ENCODE results near the gene SPRED2.

SPRED2 gene, protein sequence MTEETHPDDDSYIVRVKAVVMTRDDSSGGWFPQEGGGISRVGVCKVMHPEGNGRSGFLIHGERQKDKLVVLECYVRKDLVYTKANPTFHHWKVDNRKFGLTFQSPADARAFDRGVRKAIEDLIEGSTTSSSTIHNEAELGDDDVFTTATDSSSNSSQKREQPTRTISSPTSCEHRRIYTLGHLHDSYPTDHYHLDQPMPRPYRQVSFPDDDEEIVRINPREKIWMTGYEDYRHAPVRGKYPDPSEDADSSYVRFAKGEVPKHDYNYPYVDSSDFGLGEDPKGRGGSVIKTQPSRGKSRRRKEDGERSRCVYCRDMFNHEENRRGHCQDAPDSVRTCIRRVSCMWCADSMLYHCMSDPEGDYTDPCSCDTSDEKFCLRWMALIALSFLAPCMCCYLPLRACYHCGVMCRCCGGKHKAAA

DNA sequence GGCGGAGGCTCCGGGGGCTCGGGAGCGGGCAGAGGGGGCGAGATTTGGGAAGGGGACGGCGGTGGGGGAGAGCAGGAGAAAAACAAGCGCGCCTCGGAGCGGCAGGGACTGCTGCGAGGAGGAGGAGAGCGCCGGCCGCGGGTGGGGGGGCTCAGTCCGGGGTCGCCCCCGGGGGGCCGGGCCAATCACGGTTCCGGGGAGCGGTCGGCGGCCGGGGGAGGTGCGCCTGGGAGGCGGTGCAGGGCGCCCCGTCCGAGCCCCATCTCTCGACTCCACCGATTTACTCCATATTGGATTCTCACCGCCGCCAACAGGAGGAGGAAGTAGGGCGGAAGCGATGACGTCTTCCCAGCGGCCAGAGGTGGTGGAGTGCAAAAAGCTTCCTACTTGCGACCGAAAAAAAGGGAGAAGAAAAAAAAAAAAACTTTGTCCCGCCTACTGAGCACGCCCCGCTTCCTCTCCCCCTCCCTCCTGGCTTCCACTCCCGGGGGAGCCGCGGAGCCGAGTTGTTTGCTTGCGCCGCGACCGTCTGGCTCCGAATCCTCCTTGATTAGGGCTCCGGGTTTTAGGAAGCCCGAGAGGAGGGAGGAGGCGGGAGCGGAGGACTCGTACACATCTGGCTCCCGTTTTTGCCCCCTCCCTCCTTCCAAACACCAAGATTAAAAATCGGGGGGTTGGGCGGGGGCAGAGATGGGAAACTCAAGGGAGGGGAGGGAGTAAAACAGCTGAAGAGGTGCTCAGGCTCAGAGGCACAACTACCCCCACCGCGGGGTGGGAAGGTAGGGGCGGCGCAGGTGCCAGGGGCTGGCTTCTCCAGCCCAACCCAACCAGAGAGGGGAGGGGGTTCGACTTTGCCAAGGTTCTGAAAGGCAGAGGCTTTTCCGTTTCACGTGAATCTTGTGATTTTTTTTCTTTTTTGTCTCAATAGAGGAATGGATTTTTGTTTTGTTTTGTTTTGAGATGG is at the start of gene SPRED2:
TSS of gene SPRED2 (minus strand) at position 373 of the 964 bp plus-strand sequence. CDS start 612 bp downstream, outside the sequence.
- DNase-seq = peak; percentile 45

DNA sequence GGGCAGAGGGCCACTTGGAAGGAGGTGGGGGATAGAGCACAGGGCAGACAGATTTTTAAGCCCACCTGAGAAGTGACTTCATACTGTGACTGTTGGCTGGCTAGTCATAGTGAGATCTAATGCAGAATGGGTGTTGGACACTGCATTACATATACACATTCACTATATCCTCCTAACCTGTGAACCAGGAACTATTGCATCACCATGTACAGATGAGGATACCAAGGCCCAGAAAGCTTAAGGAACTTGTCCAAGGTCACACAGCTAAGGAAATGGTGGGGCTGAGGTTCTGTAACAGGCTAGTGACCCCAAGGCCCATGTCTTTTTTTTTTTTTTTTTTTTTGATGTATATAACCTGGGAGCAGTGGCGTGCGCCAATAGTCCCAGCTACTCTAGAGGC is 49.6 kb upstream of the SPRED2 start:
- no peak for DNase-seq

DNA sequence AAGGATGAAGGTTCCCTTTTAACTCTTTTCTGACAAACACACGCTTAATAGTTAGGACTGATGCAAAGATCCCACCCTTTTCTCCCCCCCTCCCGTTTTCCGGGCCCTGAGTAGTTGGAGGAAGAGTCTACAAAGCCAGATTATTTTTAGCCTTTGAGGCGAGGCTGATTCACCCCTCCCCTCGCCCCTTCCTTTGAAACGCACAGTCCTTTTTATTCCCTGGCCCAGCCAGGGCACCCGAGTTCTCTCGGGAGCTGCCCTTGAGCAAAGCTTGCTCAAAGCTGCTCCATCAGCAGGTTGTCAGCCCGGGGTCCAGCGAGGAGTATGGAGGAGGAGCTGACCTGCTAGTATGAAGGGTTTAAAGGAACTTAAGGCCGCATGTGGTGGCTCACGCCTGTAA is 47.1 kb upstream of the SPRED2 start:
- no peak for DNase-seq

DNA sequence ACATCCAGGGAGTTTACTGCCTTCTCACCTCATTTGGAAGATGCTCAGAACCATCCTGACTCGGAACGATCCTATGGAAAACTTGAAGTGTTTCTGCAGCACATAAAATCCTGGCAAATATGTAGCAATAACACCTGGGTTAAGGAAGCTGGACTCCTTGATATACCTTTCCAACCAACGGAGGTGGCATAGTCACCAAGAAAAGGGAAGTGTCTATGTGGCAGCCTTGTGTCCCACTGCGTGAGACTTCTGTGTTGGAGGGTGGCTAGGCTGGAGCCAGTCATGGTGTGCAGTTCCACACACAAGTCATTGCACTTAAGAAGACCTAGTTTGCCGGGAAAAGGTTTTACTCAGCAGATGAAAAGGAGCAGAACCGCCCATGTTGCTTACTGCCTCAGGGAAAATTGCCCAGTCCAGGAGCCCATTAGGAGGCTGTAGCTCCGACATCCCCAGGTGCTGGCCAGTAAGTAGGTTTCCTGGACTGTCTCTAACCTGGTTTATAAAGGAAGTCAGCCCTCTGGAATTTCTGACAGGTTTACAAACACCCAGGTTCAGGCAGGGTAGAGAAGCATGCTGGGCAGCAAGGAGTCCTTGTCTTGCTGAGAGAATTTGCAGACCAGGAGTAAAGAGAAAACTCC is 46.2 kb upstream of the SPRED2 start:
- no peak for DNase-seq

DNA sequence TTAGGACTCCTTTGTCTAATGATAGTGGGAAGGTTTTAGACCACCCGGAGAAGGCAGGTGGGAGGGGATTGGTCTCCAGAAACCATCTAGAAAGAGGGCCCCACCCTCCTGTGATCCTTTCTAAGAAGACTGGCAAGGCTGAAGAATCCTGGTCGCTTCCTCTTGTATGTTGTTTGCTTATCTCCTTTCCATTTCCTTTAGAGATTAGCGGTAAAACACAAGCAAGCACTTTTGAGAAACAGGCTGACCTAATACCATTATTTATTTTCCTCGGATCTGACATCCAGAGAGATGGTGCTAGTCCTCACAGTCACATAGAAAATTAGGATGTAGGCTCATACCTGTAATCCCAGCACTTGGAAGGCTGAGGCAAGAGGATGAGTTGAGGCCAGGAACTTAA is 45.2 kb upstream of the SPRED2 start:
- DNase-seq = no peak

DNA sequence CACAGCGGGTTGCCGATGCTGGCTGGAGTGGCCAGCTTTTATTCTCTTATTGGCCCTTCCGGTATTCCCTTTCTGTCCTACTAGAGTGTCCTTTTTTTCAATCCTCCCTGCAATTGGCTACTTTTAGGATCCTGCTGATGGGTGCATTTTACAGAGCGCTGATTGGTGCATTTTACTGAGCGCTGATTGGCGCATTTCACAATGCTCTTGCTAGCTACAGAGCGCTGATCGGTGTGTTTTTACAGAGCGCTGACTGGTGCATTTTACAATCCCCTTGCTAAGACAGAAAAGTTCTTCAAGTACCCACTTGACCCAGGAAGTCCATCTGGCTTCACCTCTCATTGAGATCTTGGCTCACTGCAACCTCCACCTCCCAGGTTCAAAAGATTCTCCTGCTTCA is 44.4 kb upstream of the SPRED2 start:
- DNase-seq = no peak

DNA sequence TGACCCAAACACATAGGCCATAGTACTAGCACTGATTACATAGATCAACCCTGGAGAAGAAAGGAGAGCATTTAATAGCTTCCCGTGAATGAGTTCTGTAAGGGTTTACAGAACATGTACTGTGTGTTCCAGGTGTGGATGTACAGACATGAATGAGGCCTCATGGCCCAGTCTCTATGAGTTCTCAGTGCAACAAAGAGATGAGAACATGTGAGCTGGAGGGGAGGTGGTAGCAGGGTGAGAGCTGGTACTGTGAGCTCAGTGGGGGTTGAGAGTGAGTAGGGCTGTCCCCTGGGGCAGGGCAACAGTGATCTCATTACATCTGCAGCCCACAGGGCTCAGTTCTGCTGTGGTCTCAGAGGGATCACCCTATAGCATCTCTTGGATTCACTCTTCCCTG is 42.6 kb upstream of the SPRED2 start:
- DNase-seq = no peak

DNA sequence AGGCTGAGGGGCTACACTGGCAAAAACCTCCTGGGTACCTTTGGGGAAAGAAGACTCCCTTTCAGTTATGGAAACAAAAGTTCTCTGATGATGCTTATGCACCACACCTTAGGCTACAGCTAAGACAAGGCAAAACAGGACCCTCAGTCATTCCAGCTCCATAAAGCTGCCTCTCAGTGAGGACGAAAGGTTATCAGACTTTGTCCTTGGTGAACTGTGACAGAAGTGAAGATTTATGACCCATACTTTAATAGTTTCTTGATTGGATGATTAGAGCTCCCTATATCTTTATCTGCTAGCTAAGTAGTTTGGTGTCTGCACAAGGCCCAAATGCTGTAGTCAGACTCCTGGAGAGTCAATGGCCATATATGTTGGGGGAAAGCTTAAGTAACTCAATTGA is 40.6 kb upstream of the SPRED2 start:
- DNase-seq = no peak

DNA sequence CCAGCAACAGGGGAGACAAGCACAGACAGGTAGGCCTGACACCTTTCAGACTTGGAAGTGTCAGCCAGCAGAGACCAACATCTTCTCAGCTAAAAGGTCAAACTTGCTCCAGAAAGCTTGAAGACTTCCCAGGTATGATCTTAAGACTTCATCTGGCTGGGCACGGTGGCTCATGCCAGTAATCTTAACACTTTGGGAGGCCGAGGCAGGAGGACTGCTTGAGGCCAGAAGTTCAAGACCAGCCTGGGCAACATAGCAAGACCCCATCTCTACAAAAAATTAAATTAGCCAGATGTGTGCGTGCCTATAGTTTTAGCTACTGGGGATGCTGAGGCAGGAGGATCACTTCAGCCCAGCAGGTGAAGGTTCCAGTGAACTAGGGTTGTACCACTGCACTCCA is 39.0 kb upstream of the SPRED2 start:
- no peak for DNase-seq

DNA sequence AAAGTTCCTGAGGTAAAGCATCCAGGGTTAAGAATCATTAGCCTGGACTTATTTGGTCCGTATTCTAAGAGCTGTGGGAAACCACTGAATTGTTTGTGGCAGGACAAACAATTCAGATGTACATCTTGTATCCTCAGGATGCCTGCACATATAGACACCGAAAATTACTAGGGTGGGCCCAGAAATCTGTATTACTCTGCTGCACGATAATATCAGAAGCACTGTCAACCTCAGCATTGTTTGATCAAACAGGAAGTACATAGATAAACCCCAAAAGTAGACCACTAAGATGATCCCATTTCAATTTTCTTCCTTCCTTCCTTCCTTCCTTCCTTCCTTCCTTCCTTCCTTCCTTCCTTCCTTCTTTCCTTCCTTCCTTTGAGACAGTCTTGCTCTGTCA is 34.2 kb upstream of the SPRED2 start:
- no peak for DNase-seq

DNA sequence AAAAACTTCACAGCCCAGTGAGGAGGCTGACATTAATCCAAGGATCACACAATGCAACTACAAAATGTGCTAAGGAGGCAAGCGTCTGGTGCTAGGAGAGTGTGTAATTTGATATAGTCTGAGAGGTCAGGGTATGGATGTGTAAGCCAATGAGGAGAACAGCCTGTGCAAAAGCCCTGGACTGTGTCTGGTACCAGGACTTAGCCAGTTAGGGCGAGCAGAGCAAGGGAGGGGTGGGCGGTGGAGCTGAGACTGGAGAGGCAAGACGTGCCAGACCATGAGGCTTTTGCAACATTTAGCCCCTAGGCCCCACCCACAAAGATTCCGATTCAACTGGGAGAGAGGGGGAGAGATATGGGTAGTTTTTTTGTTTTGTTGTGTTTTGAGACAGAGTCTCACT is 33.5 kb upstream of the SPRED2 start:
- no peak for DNase-seq

DNA sequence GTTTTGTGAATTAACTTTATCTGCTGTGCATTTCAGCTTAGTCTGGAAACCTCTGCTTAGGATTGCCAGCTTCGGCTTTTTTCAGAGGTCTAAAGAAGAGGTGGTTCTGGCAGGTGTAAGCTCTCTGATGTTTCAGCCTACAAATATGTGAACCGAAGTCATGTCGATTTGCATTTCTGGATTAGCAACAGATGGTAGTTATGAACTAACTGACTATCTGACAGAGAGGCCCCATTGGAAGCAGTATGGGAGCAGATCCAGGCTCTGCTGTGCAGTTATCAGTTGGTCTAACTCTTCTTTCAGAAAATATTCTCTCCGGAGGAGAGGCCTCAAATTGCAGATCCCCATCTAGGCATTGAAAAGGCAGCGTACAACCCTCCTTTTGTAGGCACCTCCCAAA is 32.7 kb upstream of the SPRED2 start:
- DNase-seq = no peak

DNA sequence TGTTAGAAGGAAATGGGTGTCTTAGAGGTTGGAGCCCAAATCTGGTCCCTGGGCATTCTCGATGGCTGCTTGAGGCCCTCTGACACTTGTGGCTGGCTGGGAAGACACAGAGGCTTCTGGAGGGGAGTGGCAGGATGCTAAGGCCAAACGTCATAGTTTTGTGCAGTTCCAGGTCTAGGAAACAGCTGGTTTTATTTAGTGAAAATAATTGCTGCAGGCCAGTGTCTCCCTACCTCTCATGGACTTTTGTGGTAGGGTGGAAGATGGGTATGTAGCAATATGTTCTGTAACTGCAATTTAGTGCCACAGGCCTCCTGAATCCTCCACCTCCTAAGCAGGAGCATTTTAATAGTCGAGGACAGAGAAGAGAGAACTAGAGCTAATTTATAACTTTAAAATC is 32.2 kb upstream of the SPRED2 start:
- no peak for DNase-seq

DNA sequence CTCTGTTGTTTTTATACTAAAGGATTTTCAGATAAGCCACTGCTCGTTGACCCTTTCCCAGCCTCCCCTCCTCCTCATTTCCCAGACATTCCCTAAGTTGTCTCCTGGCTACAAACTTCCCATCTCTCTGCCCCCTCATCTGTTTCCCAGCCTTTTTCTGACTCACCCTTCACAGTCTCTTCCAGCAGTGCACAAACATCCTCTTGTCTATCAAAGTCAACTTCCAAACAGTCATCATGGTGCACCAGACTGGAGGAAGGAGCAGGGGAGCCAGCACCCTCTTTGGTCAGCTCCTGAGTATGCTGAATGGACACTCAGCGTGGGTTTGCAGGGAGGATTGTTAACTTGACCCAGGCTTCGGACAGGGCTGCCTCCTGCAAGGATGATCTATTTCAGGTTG is 26.6 kb upstream of the SPRED2 start:
- DNase-seq = no peak

DNA sequence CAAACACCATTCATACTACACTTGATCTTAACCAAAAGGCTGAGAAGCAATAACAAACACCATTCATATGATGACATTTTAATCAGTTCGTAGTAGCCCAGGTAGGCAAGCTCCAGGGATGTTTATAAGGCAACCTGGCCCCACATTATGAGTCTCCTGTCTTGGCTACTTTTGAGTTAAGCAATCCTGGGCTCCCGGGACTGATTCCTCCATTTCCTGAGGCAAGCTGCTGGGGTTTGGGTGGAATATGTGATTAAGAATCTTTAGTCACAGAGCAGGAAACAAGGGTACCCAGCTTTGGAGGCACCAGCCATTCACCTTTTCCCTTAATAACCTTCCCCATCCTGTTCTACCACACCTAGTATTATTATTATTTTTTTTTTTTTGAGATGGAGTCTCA is 24.5 kb upstream of the SPRED2 start:
- no peak for DNase-seq

DNA sequence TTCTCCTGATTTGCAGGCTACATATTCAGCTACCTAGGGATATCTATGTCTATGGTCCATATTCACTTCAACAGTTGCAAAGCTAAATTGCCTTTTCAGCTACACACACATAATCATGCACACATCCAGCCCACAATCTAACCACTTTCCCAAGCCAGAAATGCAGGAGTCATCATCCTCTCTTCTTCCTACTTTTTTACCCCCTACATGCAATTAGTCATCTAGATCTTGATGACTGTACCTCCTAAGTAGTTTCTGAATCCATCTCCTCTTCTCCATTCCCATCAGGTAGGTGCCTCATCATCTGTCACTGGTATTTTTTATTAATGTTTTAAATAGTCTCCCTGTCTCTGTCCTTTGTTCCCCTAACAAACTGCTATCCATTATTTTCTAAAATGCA is 23.7 kb upstream of the SPRED2 start:
- no peak for DNase-seq

DNA sequence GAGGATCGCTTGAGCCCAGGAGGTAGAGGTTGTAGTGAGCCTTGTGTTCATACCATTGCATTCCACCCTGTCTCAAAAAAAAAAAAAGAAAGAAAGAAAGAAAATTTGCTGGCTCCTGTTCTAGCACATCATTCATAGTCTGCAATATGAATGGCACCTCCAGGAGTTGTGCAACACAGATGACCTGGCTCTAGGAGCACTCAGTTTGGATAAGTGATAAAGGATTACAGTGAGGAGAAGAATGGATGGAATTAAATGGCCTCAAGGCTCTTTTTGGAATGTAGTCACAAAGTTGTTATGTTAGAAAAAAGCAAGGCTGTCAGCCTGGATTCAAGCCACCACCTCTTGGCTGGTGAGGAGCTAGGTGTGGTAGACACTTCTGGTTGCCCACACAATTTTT is 21.5 kb upstream of the SPRED2 start:
- DNase-seq = no peak

DNA sequence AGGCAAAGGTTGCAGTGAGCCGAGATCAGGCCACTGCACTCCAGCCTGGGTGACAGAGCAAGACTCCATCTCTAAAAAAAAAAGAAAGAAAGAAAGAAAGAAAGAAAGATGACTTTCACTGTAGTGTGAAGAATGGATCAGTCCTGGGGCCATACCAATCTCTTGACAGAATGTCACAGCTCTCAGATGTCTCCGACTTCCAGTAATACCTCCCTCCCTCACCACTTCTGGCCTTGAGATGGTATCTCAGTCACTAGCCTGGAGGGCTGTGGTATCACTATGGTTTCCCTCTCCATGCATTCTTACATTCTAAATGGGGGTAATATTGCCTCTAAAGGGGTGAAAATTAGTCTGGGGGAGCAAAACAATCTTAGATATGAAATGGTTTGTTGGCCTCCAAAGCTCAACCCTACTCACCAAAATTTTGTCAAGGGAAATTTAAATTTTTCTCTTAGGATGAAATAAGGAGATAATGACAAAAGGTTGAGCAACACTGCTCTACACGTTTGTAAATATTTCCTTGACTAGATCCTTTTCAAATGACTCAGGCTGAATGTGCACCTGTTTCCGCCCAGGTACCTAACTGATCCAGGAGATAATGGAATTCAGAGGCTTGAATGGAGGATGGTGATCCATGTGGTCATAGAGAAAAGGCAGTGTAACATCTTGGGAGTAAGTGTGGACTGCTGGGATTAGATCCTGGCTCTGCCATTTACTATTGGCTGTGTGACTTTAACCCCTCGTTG is 19.9 kb upstream of the SPRED2 start:
- no peak for DNase-seq

DNA sequence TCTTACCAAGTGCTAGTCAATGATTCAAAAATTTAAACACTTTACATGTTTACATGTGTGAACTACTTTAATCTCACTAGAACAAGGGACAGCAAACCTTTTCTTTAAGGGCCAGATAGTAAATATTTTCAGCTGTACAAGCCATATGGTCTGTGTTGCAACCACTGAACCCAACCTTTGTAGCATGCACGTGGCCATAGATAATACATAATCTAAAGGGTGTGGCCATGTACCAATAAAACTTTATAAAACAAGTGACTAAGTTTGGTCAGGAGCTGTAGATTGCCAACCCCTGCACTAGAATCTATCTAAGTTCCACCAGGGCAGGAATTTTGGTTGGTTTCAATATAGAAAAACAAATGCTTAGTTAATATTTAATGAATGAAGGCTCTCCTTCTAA is 18.4 kb upstream of the SPRED2 start:
- DNase-seq = no peak

DNA sequence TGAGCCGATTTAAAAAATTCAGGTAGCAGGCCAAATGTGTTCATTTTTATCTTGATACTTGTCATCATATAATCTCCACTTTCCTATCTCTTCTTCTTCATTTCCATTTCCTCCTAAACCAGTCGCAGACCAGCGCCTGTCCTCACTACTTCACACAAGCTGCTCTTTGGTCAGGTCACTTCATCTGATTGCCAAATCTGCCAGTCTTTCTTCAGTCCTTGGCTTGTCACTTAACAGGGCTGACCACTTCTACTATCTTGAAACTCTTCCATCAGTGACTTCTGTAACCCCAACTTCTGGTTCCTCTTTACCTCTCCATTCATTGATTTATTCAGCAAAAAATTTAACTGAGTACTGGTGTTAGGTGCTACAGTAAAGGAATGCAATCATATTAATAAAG is 18.0 kb upstream of the SPRED2 start:
- DNase-seq = no peak

DNA sequence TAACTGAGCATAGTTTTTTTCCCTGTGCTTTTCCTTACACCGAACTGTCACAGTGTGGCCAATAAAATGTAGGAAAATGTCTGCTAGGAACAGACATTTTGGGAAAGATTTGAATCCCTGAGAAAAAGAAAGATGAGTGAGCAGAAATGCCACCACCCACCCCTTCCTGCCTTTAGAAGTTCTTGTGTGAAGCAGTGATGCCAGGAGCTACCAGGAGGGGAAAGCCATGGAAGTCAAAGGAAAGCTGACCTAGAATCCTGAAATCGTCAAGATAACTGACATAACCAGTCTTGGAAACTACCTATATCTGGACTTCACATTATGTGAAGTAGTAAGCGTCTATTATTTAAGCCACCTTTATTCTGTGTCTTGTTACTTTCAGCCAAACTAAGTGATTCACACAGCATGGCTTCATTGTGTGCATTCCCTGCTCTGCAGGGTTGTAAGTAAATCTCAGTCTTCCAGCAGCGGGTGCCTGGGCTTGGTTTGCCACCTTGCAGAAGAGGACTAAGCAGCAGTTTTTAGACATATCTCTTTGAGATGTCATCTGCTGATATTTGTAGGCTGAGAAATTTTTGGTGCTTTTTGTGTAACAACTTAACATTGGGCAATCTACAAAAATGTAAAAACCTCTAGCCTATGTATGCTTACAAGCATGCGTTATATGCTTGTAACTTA is 11.2 kb upstream of the SPRED2 start:
- DNase-seq = no peak

DNA sequence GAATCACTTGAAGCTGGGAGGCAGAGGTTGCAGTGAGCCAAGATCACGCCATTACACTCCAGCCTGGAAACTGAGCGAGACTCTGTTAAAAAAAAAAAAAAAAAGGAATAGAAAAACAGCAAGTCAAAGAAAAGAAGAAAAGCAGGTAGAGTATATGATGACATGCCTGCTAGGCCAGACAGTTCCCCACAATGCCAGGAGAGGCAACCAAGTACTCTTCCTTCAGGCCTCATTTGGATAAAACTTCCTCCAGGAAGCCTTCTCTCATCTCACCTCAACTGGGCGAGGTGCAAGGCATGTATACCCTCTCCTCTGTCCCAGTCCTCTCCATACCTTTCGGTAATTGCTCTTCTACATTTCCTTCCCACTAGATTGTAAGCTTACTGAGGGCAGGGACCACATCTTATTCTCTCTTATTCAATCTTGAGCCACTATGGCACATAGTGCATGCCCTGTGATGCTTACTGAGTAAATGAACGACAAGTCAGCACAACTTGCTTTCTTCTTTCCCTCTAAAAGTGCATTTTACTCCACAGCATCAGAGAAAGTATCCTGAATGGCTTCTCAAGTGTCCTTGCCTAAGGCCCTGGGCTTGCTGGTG is 10.1 kb upstream of the SPRED2 start:
- no peak for DNase-seq

All from activated effector memory CD4-positive, alpha-beta T cell treated with Interleukin-2 at 50 U/mL for 16 hours (primary cell).